Panc1 (cell line): Measurements from ENCODE around the gene BIK. TPM values are rescaled to one million over a fixed set of nuclear protein-coding genes. Genes with fewer than 3 reads are reported as not detected.

Experiments
- ATAC-seq: fragments of 200-7000 bp; cut with Tn5 transposase; 2 replicates; pipeline ENCODE4 v1.9.1; 2020; ENCODE audit warnings: mild to moderate bottlenecking, moderate library complexity
- BruUV-seq: library from RNA; stranded (reverse); fragments of 400-500 nt; replicated peaks from 2 replicates; lab custom pipeline; 2021; lab: Mats Ljungman, UMichigan
- CTCF ChIA-PET: fragments of 300-600 bp; sonication (Branson Sonifier 250); formaldehyde crosslinking; loops from one replicate; lab custom pipeline; 2022; ENCODE audit warnings: antibody characterized with exemption; lab: Charles Lee
- POLR2A ChIA-PET: fragments of 300-600 bp; sonication (Branson Sonifier 250); formaldehyde crosslinking; loops from one replicate; lab custom pipeline; 2022; ENCODE audit warnings: antibody characterized with exemption; lab: Charles Lee
- DNase-seq: peaks from one replicate; pipeline ENCODE4 v3.0.0-alpha.2; 2010; ENCODE audit warnings: low read depth, low spot score
- H3K27ac ChIP-seq: 2 replicates; pipeline ENCODE4 v1.5.1; 2011; ENCODE audit warnings: mild to moderate bottlenecking, low read length, inconsistent platforms
- H3K27me3 ChIP-seq: fragments of 200-500 bp; sonication (Bioruptor generic); 2 replicates; pipeline ENCODE4 v1.6.0; 2014; ENCODE audit warnings: low read length, inconsistent platforms; ENCODE audit not compliant: control insufficient read depth, insufficient read depth
- H3K36me3 ChIP-seq: fragments of 200-500 bp; sonication (Bioruptor generic); 2 replicates; pipeline ENCODE4 v1.5.1; 2014; ENCODE audit warnings: inconsistent platforms, mild to moderate bottlenecking, low read length, moderate library complexity; ENCODE audit not compliant: control insufficient read depth, insufficient read depth
- H3K4me1 ChIP-seq: 2 replicates; pipeline ENCODE4 v1.5.1; 2011; ENCODE audit warnings: inconsistent platforms, mild to moderate bottlenecking, low read length, moderate library complexity; ENCODE audit not compliant: control insufficient read depth, insufficient read depth
- H3K4me3 ChIP-seq, 2 experiments: 2 replicates each; pipeline ENCODE4 v1.5.1; 2011 to 2012; ENCODE audit warnings: low read depth in 2 of 2, low read length in 2 of 2, mild to moderate bottlenecking in 2 of 2, inconsistent platforms in 1 of 2, moderate library complexity in 1 of 2
- H3K9me3 ChIP-seq: fragments of 200-500 bp; sonication (Bioruptor generic); 2 replicates; pipeline ENCODE4 v1.5.1; 2014; ENCODE audit warnings: low read depth, mild to moderate bottlenecking, inconsistent platforms, low read length, moderate library complexity; ENCODE audit not compliant: control insufficient read depth, insufficient read depth
- POLR2AphosphoS5 ChIP-seq: IDR thresholded peaks from 2 replicates; pipeline ENCODE4 v1.6.1; 2012; ENCODE audit warnings: mild to moderate bottlenecking, low read depth, low read length, moderate library complexity
- REST ChIP-seq, 2 experiments: IDR thresholded peaks; 2 replicates each; pipeline ENCODE4 v1.6.1; 2011 to 2012; ENCODE audit warnings: low read depth in 2 of 2, control low read depth in 1 of 2, low read length in 1 of 2, mild to moderate bottlenecking in 1 of 2, moderate library complexity in 1 of 2; ENCODE audit not compliant: insufficient read depth in 1 of 2
- SIN3A ChIP-seq: IDR thresholded peaks from 2 replicates; pipeline ENCODE4 v1.6.1; 2012; ENCODE audit warnings: low read depth, mild to moderate bottlenecking, low read length, moderate library complexity, borderline replicate concordance; ENCODE audit not compliant: insufficient read depth
- TCF7L2 ChIP-seq: IDR thresholded peaks from 2 replicates; pipeline ENCODE4 v1.6.1; 2011; ENCODE audit warnings: mild to moderate bottlenecking, low read depth, low read length, inconsistent platforms
- in situ Hi-C: cut with HindIII; loops from 2 replicates; pipeline ENCODE4 v1.10.0; 2016; ENCODE audit warnings: low sequenced_read_pairs, low pct_unique_long_range_greater_than_20kb
- intact Hi-C: fragments of 100-400 bp; cut with micrococcal nuclease; formaldehyde crosslinking; loops from one replicate; pipeline ENCODE4 v1.10.0; 2022; ENCODE audit not compliant: unreplicated experiment
- total RNA-seq: library from RNA; stranded (reverse); gene quantifications from one replicate; pipeline ENCODE4 v1.2.1, GENCODE V29; 2021; ENCODE audit not compliant: unreplicated experiment
- TF ChIP-seq, protein P1 (sequence below): fragments of 450-650 bp; IDR thresholded peaks from 2 replicates; pipeline ENCODE4 v1.5.1; 2017; ENCODE audit warnings: mild to moderate bottlenecking

The BIK gene
- total RNA-seq, 1 experiment from 2014 or later, result 0.18 TPM

DNA sequence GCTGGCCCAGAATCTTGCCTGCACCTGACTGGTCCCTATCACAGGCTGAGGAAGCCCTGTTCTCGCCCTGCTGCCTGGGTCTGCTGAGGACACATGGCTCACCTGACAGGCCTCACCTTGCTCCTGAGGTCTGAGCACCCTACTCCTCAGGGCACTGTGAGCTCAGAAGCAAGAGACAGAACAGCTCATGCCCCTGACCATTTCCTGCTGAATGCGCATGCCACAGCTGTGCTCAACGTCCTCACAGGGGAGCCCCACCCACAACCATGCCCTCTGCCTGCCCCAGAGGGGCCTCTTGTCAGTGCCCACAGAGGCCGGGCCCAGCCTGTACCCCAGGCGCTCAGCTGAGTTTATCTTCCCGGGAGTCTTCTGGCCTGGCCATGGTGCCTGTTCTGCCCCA is 38.0 kb downstream of the BIK start:
- H3K36me3 ChIP-seq, result no peaks in the 10 kb centered on the region
- H3K4me3 ChIP-seq, result no peak overlapping the region
- ChIA-PET CTCF (no interaction called here), POLR2A (no interaction called here)
- ATAC-seq (no peak), DNase-seq (no peak)
- TF ChIP-seq, protein P1, sequence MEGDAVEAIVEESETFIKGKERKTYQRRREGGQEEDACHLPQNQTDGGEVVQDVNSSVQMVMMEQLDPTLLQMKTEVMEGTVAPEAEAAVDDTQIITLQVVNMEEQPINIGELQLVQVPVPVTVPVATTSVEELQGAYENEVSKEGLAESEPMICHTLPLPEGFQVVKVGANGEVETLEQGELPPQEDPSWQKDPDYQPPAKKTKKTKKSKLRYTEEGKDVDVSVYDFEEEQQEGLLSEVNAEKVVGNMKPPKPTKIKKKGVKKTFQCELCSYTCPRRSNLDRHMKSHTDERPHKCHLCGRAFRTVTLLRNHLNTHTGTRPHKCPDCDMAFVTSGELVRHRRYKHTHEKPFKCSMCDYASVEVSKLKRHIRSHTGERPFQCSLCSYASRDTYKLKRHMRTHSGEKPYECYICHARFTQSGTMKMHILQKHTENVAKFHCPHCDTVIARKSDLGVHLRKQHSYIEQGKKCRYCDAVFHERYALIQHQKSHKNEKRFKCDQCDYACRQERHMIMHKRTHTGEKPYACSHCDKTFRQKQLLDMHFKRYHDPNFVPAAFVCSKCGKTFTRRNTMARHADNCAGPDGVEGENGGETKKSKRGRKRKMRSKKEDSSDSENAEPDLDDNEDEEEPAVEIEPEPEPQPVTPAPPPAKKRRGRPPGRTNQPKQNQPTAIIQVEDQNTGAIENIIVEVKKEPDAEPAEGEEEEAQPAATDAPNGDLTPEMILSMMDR, result no peak
- no peak for TF ChIP-seq REST (IDR thresholded peaks at IDR 0.05; ENCODE audit: insufficient read depth in 1 of 2, low read depth in 2 of 2, low read length in 1 of 2)
- no peak for TF ChIP-seq SIN3A
- no peak for TF ChIP-seq TCF7L2
- no peak for TF ChIP-seq POLR2AphosphoS5
- H3K27ac ChIP-seq, result no peak overlapping the region
- no peaks in the 10 kb centered on the region for H3K27me3 ChIP-seq
- peaks cover under 1% of the 10 kb centered on the region; the same call in 1 of the 2 replicates for H3K4me1 ChIP-seq
- no TSS peak for BruUV-seq
- no peaks in the 10 kb centered on the region for H3K9me3 ChIP-seq
- intact Hi-C loops, result no loop called here
- in situ Hi-C loops, result no loop called here

GRCh38 chr22:43150731-43151206 is 40.2 kb downstream of the BIK start:
- Histone ChIP-seq H3K4me3 (peak overlapping the region; percentile 55 to 62), H3K36me3 (no peaks in the 10 kb centered on the region), H3K27ac (no peak overlapping the region), H3K4me1 (peaks cover 6% of the 10 kb centered on the region; the same call in 1 of the 2 replicates), H3K27me3 (no peaks in the 10 kb centered on the region), H3K9me3 (no peaks in the 10 kb centered on the region)
- CTCF ChIA-PET, result no interaction called here
- intact Hi-C loops, result no loop called here
- POLR2A ChIA-PET, result interaction anchor here (0.7 kb wide), 3 partner anchors 127 to 1201 kb away, joined by 5 to 9 read pairs (median 6); no protein-coding TSS in a partner anchor
- no TSS peak for BruUV-seq
- in situ Hi-C loops, result no loop called here
- DNase-seq (no peak), ATAC-seq (no peak; the same call in 1 of the 2 replicates)
- TF ChIP-seq, protein P1, result no peak
- TF ChIP-seq POLR2AphosphoS5 (no peak), TCF7L2 (no peak), SIN3A (no peak), REST (IDR thresholded peaks at IDR 0.05; ENCODE audit: insufficient read depth in 1 of 2, low read depth in 2 of 2, low read length in 1 of 2) (no peak)
